H9 (cell line): ENCODE results near the gene TUBB1. TPM values are rescaled to one million over a fixed set of nuclear protein-coding genes. Genes with fewer than 3 reads are reported as not detected.
A peak's percentile ranks its signal among the peaks of the same experiment; 100 is the strongest.

Source experiments
- DNase-seq: peaks from one replicate; pipeline ENCODE4 v3.0.0-alpha.2; 2017
- H2AFZ ChIP-seq: one replicate; pipeline ENCODE4 v1.6.1; 2013; ENCODE audit warnings: mild to moderate bottlenecking, low read length, control low read depth, moderate library complexity
- H2AK5ac ChIP-seq: 2 replicates; pipeline ENCODE4 v1.6.1; 2013; ENCODE audit warnings: low read length, control low read depth, mixed read lengths; ENCODE audit not compliant: insufficient read length
- H2BK120ac ChIP-seq: one replicate; pipeline ENCODE4 v1.6.1; 2013; ENCODE audit warnings: low read depth, mild to moderate bottlenecking, low read length, control low read depth, inconsistent platforms; ENCODE audit not compliant: poor library complexity, severe bottlenecking
- H2BK12ac ChIP-seq: 2 replicates; pipeline ENCODE4 v1.6.1; 2013; ENCODE audit warnings: low read length, control low read depth, mixed read lengths, low read depth; ENCODE audit not compliant: insufficient read length
- H2BK15ac ChIP-seq: 2 replicates; pipeline ENCODE4 v1.6.1; 2013; ENCODE audit warnings: low read depth, low read length, control low read depth
- H2BK20ac ChIP-seq: one replicate; pipeline ENCODE4 v1.6.1; 2013; ENCODE audit warnings: low read depth, mild to moderate bottlenecking, low read length, control low read depth, inconsistent platforms; ENCODE audit not compliant: poor library complexity, severe bottlenecking
- H2BK5ac ChIP-seq: 2 replicates; pipeline ENCODE4 v1.6.1; 2013; ENCODE audit warnings: low read length, control low read depth, mixed read lengths; ENCODE audit not compliant: insufficient read length
- H3K14ac ChIP-seq: 2 replicates; pipeline ENCODE4 v1.6.1; 2013; ENCODE audit warnings: low read length, control low read depth; ENCODE audit not compliant: insufficient read depth
- H3K18ac ChIP-seq: 2 replicates; pipeline ENCODE4 v1.6.1; 2013; ENCODE audit warnings: low read depth, mild to moderate bottlenecking, mixed read lengths, low read length, control low read depth; ENCODE audit not compliant: insufficient read length
- H3K23ac ChIP-seq: 2 replicates; pipeline ENCODE4 v1.6.1; 2013; ENCODE audit warnings: low read length, control low read depth, mixed read lengths, low read depth; ENCODE audit not compliant: insufficient read length
- H3K23me2 ChIP-seq: 2 replicates; pipeline ENCODE4 v1.6.1; 2013; ENCODE audit warnings: low read depth, mild to moderate bottlenecking, mixed read lengths, low read length, control low read depth; ENCODE audit not compliant: insufficient read length, poor library complexity, severe bottlenecking
- H3K27ac ChIP-seq: 2 replicates; pipeline ENCODE4 v1.5.1; 2013; ENCODE audit warnings: low read length, control low read depth, mixed read lengths, low read depth; ENCODE audit not compliant: insufficient read length
- H3K27me3 ChIP-seq: 2 replicates; pipeline ENCODE4 v1.6.1; 2013; ENCODE audit warnings: low read length, control low read depth, inconsistent platforms; ENCODE audit not compliant: insufficient read depth
- H3K4ac ChIP-seq: 2 replicates; pipeline ENCODE4 v1.6.1; 2013; ENCODE audit warnings: low read depth, mild to moderate bottlenecking, control low read depth, inconsistent platforms, low read length, moderate library complexity
- H3K4me1 ChIP-seq: 2 replicates; pipeline ENCODE4 v1.6.1; 2013; ENCODE audit warnings: low read length, control low read depth, inconsistent platforms; ENCODE audit not compliant: insufficient read depth
- H3K4me2 ChIP-seq: 2 replicates; pipeline ENCODE4 v1.6.1; 2013; ENCODE audit warnings: low read length, control low read depth, mixed read lengths; ENCODE audit not compliant: insufficient read length, insufficient read depth
- H3K56ac ChIP-seq: 2 replicates; pipeline ENCODE4 v1.6.1; 2013; ENCODE audit warnings: low read depth, mild to moderate bottlenecking, mixed read lengths, low read length, control low read depth; ENCODE audit not compliant: insufficient read length
- H3K79me1 ChIP-seq: 2 replicates; pipeline ENCODE4 v1.6.1; 2013; ENCODE audit warnings: low read depth, mild to moderate bottlenecking, moderate library complexity, low read length, control low read depth, inconsistent platforms; ENCODE audit not compliant: insufficient read depth, poor library complexity, severe bottlenecking
- H3K79me2 ChIP-seq: 2 replicates; pipeline ENCODE4 v1.6.1; 2013; ENCODE audit warnings: low read length, control low read depth, inconsistent platforms; ENCODE audit not compliant: insufficient read depth
- H3K9ac ChIP-seq: 2 replicates; pipeline ENCODE4 v1.6.1; 2013; ENCODE audit warnings: low read length, control low read depth, mixed read lengths; ENCODE audit not compliant: insufficient read length; ENCODE audit errors: extremely low read depth
- H3K9me3 ChIP-seq: one replicate; pipeline ENCODE4 v1.6.1; 2013; ENCODE audit warnings: low read depth, low read length, inconsistent platforms; ENCODE audit not compliant: control insufficient read depth
- H3T11ph ChIP-seq: one replicate; pipeline ENCODE4 v1.6.1; 2013; ENCODE audit warnings: mild to moderate bottlenecking, low read length, control low read depth, inconsistent platforms
- H4K20me1 ChIP-seq: one replicate; pipeline ENCODE4 v1.6.1; 2013; ENCODE audit not compliant: control insufficient read depth, insufficient read length, insufficient read depth
- H4K5ac ChIP-seq: 2 replicates; pipeline ENCODE4 v1.6.1; 2013; ENCODE audit warnings: low read depth, mild to moderate bottlenecking, mixed read lengths, low read length, control low read depth; ENCODE audit not compliant: insufficient read length
- H4K8ac ChIP-seq: replicated peaks from 2 replicates; pipeline ENCODE4 v1.6.1; 2013; ENCODE audit warnings: low read length, control low read depth, mixed read lengths, low read depth; ENCODE audit not compliant: insufficient read length
- H4K91ac ChIP-seq: 2 replicates; pipeline ENCODE4 v1.6.1; 2013; ENCODE audit warnings: low read depth, mild to moderate bottlenecking, moderate library complexity, mixed read lengths, low read length, control low read depth; ENCODE audit not compliant: insufficient read length
- H3K27ac Mint-ChIP-seq, 3 experiments: 2 replicates in 2 of 3; 3 replicates in 1 of 3; pipeline ENCODE4 v1.8.0; 2020 to 2021; ENCODE audit warnings: mixed read lengths in 3 of 3, mild to moderate bottlenecking in 1 of 3, moderate library complexity in 1 of 3
- H3K27me3 Mint-ChIP-seq: 2 replicates; pipeline ENCODE4 v1.8.0; 2021; ENCODE audit warnings: low read depth, mild to moderate bottlenecking, moderate library complexity, mixed read lengths
- H3K36me3 Mint-ChIP-seq, 3 experiments: 2 replicates in 2 of 3; 3 replicates in 1 of 3; pipeline ENCODE4 v1.8.0; 2020 to 2021; ENCODE audit warnings: low read depth in 3 of 3, mixed read lengths in 3 of 3; ENCODE audit not compliant: insufficient read depth in 1 of 3
- H3K4me1 Mint-ChIP-seq, 2 experiments: 2 replicates each; pipeline ENCODE4 v1.8.0; 2020; ENCODE audit warnings: mixed read lengths in 2 of 2
- H3K4me3 Mint-ChIP-seq, 2 experiments: 2 replicates in 1 of 2; 3 replicates in 1 of 2; pipeline ENCODE4 v1.8.0; 2020 to 2021; ENCODE audit warnings: mild to moderate bottlenecking in 2 of 2, mixed read lengths in 2 of 2, moderate library complexity in 1 of 2
- H3K9me3 Mint-ChIP-seq, 2 experiments: 2 replicates in 1 of 2; 3 replicates in 1 of 2; pipeline ENCODE4 v1.8.0; 2020; ENCODE audit warnings: mild to moderate bottlenecking in 2 of 2, mixed read lengths in 2 of 2, moderate library complexity in 1 of 2
- WGBS: extraction: QIAGEN DNeasy Blood & Tissue Kit; methylation state at CpG from one replicate; pipeline ENCODE4 v1.1.7; 2013; ENCODE audit warnings: missing lambda C conversion rate, low lambda C conversion rate, mixed read lengths; ENCODE audit not compliant: insufficient read length; ENCODE audit errors: extremely low coverage; 5-methylcytosine and 5-hydroxymethylcytosine counted together
- total RNA-seq: library from RNA; stranded (reverse); gene quantifications from 2 replicates; pipeline ENCODE4 v1.2.1, GENCODE V29; 2021
- TF ChIP-seq, protein P1 (sequence below): fragments of 200-600 bp; sonication (generic); conservative IDR thresholded peaks from 3 replicates; pipeline ENCODE4 v1.8.0; 2021; ENCODE audit warnings: antibody characterized with exemption, mild to moderate bottlenecking

TUBB1 gene
- total RNA-seq, 1 experiment from 2014 or later, result not detected

DNA sequence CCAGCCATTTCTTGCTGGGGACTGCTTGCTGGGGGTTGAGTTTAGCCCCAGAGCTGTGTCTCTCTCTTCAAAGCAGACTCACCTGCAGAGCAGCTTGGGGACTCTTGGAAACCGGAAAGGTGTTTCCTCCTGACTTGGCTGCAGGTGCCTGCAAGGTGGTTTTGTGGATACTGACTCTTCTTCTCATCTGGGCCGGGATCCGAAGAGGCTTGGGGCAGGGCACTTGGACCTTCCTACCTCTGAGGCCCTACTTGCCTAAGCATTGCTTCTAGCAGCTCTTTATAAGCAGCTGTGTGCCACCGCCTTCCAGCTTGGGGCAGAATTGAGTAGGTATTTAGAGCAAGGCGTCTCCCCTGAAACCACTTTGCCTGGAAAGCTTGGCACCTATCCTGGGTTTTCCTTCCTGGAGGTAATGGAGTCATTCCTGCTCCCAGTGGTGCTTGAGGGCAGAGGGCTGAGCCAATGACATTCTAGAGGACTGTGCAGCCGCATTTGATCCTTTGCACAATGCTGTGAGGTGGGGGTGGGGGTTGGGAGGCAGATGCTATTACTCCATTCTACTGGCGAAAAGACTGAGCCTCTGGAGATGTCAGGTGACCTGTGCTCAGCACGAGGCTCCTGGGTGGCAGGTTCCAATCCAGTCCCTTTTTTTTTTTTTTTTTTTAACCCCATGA lies 8.8 kb upstream of the TUBB1 start:
- Mint-ChIP-seq H3K27ac (peak overlapping the region in 1 of 3 experiments; percentile 40; a peak in 1 of 7 replicates), H3K4me1 (peaks cover 15 to 16% of the 10 kb centered on the region in 2 experiments), H3K9me3 (no peaks in the 10 kb centered on the region), H3K27me3 (peaks cover 49% of the 10 kb centered on the region), H3K4me3 (no peak overlapping the region), H3K36me3 (no peaks in the 10 kb centered on the region; a peak in 1 of 7 replicates)
- Histone ChIP-seq H2AK5ac (no peak overlapping the region), H3K4ac (no peak overlapping the region), H3K9ac (no peak overlapping the region), H3K23ac (no peak overlapping the region), H3K14ac (no peak overlapping the region), H2AFZ (no peak overlapping the region), H3K79me2 (no peaks in the 10 kb centered on the region), H3K23me2 (peaks cover 3% of the 10 kb centered on the region), H3K27me3 (no peaks in the 10 kb centered on the region), H4K5ac (no peak overlapping the region), H2BK15ac (no peak overlapping the region), H3K9me3 (no peaks in the 10 kb centered on the region), H3K18ac (no peak overlapping the region), H2BK120ac (no peak overlapping the region), H2BK5ac (no peak overlapping the region), H3K27ac (no peak overlapping the region), H3K4me1 (peaks cover 7% of the 10 kb centered on the region; the same call in 1 of the 2 replicates), H3K56ac (no peak overlapping the region), H4K8ac (no peak overlapping the region), H3K79me1 (no peaks in the 10 kb centered on the region), H2BK12ac (no peak overlapping the region), H4K91ac (no peak overlapping the region), H4K20me1 (no peaks in the 10 kb centered on the region), H2BK20ac (no peak overlapping the region), H3T11ph (no peak overlapping the region), H3K4me2 (no peak overlapping the region)
- WGBS, result no CpG with 5 or more reads among the region's 8 CpGs
- TF ChIP-seq, protein P1, sequence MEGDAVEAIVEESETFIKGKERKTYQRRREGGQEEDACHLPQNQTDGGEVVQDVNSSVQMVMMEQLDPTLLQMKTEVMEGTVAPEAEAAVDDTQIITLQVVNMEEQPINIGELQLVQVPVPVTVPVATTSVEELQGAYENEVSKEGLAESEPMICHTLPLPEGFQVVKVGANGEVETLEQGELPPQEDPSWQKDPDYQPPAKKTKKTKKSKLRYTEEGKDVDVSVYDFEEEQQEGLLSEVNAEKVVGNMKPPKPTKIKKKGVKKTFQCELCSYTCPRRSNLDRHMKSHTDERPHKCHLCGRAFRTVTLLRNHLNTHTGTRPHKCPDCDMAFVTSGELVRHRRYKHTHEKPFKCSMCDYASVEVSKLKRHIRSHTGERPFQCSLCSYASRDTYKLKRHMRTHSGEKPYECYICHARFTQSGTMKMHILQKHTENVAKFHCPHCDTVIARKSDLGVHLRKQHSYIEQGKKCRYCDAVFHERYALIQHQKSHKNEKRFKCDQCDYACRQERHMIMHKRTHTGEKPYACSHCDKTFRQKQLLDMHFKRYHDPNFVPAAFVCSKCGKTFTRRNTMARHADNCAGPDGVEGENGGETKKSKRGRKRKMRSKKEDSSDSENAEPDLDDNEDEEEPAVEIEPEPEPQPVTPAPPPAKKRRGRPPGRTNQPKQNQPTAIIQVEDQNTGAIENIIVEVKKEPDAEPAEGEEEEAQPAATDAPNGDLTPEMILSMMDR, result no peak
- DNase-seq, result no peak
